MCF 10A (cell line): ENCODE results near the gene CBLL2. TPM values are rescaled to one million over a fixed set of nuclear protein-coding genes. Genes with fewer than 3 reads are reported as not detected.
A peak's percentile ranks its signal among the peaks of the same experiment; 100 is the strongest.

ENCODE experiments used
- BruUV-seq: library from RNA; stranded (reverse); fragments of 400-500 nt; replicated peaks from 2 replicates; lab custom pipeline; 2021; lab: Mats Ljungman, UMichigan
- CTCF ChIA-PET: fragments of 300-600 bp; sonication (Branson Sonifier 250); formaldehyde crosslinking; extraction: SDS; loops from one replicate; lab custom pipeline; 2021; ENCODE audit warnings: antibody characterized with exemption, inconsistent platforms; lab: Yijun Ruan, JAX
- POLR2A ChIA-PET: fragments of 300-600, 350-650 bp; sonication (Branson Sonifier 250); formaldehyde crosslinking; extraction: SDS; loops from one replicate; lab custom pipeline; 2020; ENCODE audit warnings: antibody characterized with exemption, inconsistent platforms; lab: Yijun Ruan, JAX
- DNase-seq: peaks from one replicate; pipeline ENCODE4 v3.0.0-alpha.2; 2018; ENCODE audit not compliant: unreplicated experiment
- H3K27ac Mint-ChIP-seq: one replicate; pipeline ENCODE4 v1.8.0; 2022; ENCODE audit warnings: mild to moderate bottlenecking, low read depth, mixed read lengths; ENCODE audit not compliant: unreplicated experiment
- H3K27me3 Mint-ChIP-seq: one replicate; pipeline ENCODE4 v1.8.0; 2022; ENCODE audit warnings: mixed read lengths; ENCODE audit not compliant: insufficient read depth, unreplicated experiment
- H3K36me3 Mint-ChIP-seq: one replicate; pipeline ENCODE4 v1.8.0; 2022; ENCODE audit warnings: mild to moderate bottlenecking, moderate library complexity, mixed read lengths; ENCODE audit not compliant: insufficient read depth, unreplicated experiment
- H3K4me1 Mint-ChIP-seq: one replicate; pipeline ENCODE4 v1.8.0; 2022; ENCODE audit warnings: mixed read lengths; ENCODE audit not compliant: insufficient read depth, unreplicated experiment
- H3K4me3 Mint-ChIP-seq: one replicate; pipeline ENCODE4 v1.8.0; 2022; ENCODE audit warnings: mild to moderate bottlenecking, moderate library complexity, mixed read lengths; ENCODE audit not compliant: unreplicated experiment
- H3K9me3 Mint-ChIP-seq: one replicate; pipeline ENCODE4 v1.8.0; 2022; ENCODE audit warnings: mixed read lengths; ENCODE audit not compliant: unreplicated experiment
- intact Hi-C: fragments of 100-400 bp; cut with micrococcal nuclease; formaldehyde crosslinking; loops from 2 replicates; pipeline ENCODE4 v1.14.1; 2022
- total RNA-seq: library from RNA; stranded (reverse); gene quantifications from 2 replicates; pipeline ENCODE4 v1.2.3, GENCODE V29; 2022
- TF ChIP-seq, protein P1 (sequence below): fragments of 200-600 bp; IDR thresholded peaks from one replicate; pipeline ENCODE4 v1.8.0; 2022; ENCODE audit warnings: antibody characterized with exemption, mild to moderate bottlenecking; ENCODE audit not compliant: unreplicated experiment

CBLL2 gene
- total RNA-seq, 1 experiment from 2014 or later: not detected

DNA sequence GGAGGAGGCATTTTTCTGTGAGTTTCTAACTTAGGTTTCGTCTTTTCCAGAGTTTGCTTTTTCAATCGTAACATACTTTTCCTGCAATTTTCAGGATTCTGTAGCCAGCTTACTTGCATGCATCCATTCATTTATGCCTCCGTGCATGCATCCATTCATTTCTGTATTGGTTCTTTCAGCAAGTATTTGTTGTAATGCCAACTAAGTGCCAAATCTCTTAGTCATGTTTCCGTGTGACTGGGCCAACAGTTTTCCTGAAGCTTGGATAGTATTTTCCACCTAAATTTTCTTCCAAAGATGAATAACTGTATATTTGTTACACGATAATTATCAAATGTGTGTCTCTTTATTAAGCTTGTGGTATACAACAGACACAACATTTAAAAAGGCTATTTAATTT lies 41.5 kb downstream of the CBLL2 start:
- no peaks in the 10 kb centered on the region for H3K36me3 Mint-ChIP-seq
- H3K9me3 Mint-ChIP-seq: no peaks in the 10 kb centered on the region
- H3K4me1 Mint-ChIP-seq: peaks cover 6% of the 10 kb centered on the region
- no peak overlapping the region for H3K27ac Mint-ChIP-seq
- DNase-seq: peak; percentile 31
- POLR2A ChIA-PET: no interaction called here
- CTCF ChIA-PET: interaction anchor here (0.6 kb wide), 1 partner anchor 1268 kb away, joined by 3 read pairs; no protein-coding TSS in a partner anchor
- TF ChIP-seq, protein P1, sequence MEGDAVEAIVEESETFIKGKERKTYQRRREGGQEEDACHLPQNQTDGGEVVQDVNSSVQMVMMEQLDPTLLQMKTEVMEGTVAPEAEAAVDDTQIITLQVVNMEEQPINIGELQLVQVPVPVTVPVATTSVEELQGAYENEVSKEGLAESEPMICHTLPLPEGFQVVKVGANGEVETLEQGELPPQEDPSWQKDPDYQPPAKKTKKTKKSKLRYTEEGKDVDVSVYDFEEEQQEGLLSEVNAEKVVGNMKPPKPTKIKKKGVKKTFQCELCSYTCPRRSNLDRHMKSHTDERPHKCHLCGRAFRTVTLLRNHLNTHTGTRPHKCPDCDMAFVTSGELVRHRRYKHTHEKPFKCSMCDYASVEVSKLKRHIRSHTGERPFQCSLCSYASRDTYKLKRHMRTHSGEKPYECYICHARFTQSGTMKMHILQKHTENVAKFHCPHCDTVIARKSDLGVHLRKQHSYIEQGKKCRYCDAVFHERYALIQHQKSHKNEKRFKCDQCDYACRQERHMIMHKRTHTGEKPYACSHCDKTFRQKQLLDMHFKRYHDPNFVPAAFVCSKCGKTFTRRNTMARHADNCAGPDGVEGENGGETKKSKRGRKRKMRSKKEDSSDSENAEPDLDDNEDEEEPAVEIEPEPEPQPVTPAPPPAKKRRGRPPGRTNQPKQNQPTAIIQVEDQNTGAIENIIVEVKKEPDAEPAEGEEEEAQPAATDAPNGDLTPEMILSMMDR: no peak
- intact Hi-C loops: no loop called here
- H3K4me3 Mint-ChIP-seq: no peak overlapping the region
- H3K27me3 Mint-ChIP-seq: peaks cover 32% of the 10 kb centered on the region
- BruUV-seq: no TSS peak

DNA sequence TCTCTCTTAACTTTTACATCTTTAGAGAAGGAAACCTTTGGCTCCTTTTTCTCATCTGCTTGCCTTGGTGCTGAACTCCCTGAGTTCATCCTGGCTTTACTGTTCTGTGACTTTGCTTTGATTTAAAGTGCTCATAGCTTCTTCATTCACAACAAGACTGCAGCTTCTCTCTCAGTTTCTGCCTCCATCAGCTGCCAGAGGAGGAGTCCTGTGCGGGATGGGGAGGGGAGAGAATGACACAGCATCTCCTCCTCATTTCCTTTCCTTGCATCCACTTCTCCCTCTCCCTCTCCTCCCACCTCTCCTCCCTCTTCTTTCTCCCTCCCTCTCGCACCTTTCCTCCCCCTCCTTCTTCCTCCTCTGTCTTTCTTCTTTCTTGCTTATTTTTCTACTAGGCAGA lies 42.0 kb downstream of the CBLL2 start:
- DNase-seq: peak; percentile 22
- Mint-ChIP-seq H3K36me3 (no peaks in the 10 kb centered on the region), H3K27ac (no peak overlapping the region), H3K9me3 (no peaks in the 10 kb centered on the region), H3K27me3 (peaks cover 27% of the 10 kb centered on the region), H3K4me1 (peaks cover 6% of the 10 kb centered on the region), H3K4me3 (no peak overlapping the region)
- TF ChIP-seq, protein P1: no peak
- ChIA-PET CTCF (interaction anchor here (0.6 kb wide), 1 partner anchor 1268 kb away, joined by 3 read pairs; no protein-coding TSS in a partner anchor), POLR2A (no interaction called here)
- no TSS peak for BruUV-seq
- intact Hi-C loops: no loop called here

DNA sequence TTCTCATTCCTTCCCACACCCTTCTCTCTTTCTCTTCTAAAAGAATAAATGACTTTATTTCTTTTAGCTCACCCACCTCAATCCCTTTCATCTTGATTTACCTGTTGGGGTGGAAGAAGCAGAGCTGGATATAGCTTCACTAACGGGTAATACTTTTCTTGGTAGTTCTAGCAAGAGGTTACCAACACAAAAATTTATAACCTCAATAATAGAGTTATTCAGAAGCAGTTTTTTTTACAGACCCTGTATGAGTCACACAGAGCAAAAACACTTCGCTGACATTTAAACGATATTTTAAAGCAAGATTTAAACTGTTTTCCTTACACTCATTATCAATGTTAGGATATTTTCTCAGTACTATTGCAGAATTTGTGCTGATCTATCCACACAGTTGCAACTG lies 42.4 kb downstream of the CBLL2 start:
- no peak for DNase-seq
- H3K27ac Mint-ChIP-seq: no peak overlapping the region
- BruUV-seq: no TSS peak
- CTCF ChIA-PET: no interaction called here
- H3K9me3 Mint-ChIP-seq: no peaks in the 10 kb centered on the region
- intact Hi-C loops: no loop called here
- no peaks in the 10 kb centered on the region for H3K36me3 Mint-ChIP-seq
- no peak overlapping the region for H3K4me3 Mint-ChIP-seq
- TF ChIP-seq, protein P1: no peak
- POLR2A ChIA-PET: no interaction called here
- H3K27me3 Mint-ChIP-seq: peaks cover 23% of the 10 kb centered on the region
- H3K4me1 Mint-ChIP-seq: peaks cover 6% of the 10 kb centered on the region

DNA sequence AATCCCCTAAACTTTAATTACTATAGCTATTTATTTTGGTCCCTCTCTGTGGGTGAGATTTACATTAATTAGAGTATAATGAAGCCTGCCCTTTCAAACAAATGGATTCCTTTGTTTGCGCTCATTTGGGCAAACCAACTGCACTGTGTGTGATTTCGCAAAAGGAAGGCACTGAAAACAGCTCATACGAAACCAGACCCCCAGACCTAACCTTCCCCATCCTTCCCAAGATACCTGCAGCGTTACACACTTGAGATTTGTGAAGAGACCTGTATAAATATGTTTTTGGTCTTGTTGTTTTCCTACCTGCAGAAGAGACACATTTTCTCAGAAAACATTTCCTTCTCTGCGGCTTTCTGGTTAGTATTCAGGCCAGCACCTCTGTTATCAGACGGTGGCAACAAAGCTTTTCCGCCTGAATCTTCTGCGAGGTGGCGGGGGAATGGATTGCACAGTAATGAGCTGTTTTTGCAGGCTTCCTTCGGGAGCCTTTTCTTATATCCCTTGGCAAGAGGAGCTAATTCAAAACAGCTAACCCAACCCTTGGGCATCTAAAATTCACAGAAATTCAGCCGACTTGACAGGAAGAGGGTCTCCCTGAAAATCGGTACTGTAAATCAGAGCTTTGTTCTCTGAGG lies 47.6 kb downstream of the CBLL2 start:
- Mint-ChIP-seq H3K9me3 (peaks cover 6% of the 10 kb centered on the region), H3K27ac (no peak overlapping the region), H3K36me3 (no peaks in the 10 kb centered on the region), H3K4me1 (peaks cover 11% of the 10 kb centered on the region), H3K4me3 (no peak overlapping the region), H3K27me3 (peaks cover 14% of the 10 kb centered on the region)
- POLR2A ChIA-PET: no interaction called here
- TF ChIP-seq, protein P1: no peak
- intact Hi-C loops: no loop called here
- CTCF ChIA-PET: interaction anchor here (0.7 kb wide), 1 partner anchor 22 kb away, joined by 3 read pairs; no protein-coding TSS in a partner anchor
- DNase-seq: no peak
- no TSS peak for BruUV-seq
